Parathyroid adenoma (tissue), 2 donors: ENCODE data around the gene CLDN24.

Experiments
- H2AFZ ChIP-seq: fragments of 300-600 bp; sonication (generic); one replicate; pipeline ENCODE4 v1.7.0; 2017; ENCODE audit warnings: antibody characterized with exemption, mild to moderate bottlenecking
- H3K27ac ChIP-seq: fragments of 300-600 bp; sonication (generic); one replicate; pipeline ENCODE4 v1.7.0; 2017
- H3K27me3 ChIP-seq: fragments of 300-600 bp; sonication (generic); one replicate; pipeline ENCODE4 v1.7.0; 2017; ENCODE audit warnings: low read length; ENCODE audit not compliant: control insufficient read depth, insufficient read depth
- H3K36me3 ChIP-seq: fragments of 300-600 bp; sonication (generic); one replicate; pipeline ENCODE4 v1.7.0; 2017; ENCODE audit warnings: low read length; ENCODE audit not compliant: control insufficient read depth, insufficient read depth
- H3K4me1 ChIP-seq: fragments of 300-600 bp; sonication (generic); one replicate; pipeline ENCODE4 v1.7.0; 2017; ENCODE audit warnings: control low read depth
- H3K4me2 ChIP-seq: fragments of 300-600 bp; sonication (generic); one replicate; pipeline ENCODE4 v1.7.0; 2017; ENCODE audit warnings: low read length
- H3K4me3 ChIP-seq: fragments of 300-600 bp; sonication (generic); one replicate; pipeline ENCODE4 v1.7.0; 2017; ENCODE audit warnings: low read depth, low read length
- H3K79me2 ChIP-seq: fragments of 300-600 bp; sonication (generic); one replicate; pipeline ENCODE4 v1.7.0; 2017; ENCODE audit warnings: control low read depth
- H3K9ac ChIP-seq: fragments of 300-600 bp; sonication (generic); one replicate; pipeline ENCODE4 v1.7.0; 2017; ENCODE audit warnings: mild to moderate bottlenecking
- H3K9me3 ChIP-seq: fragments of 300-600 bp; sonication (generic); one replicate; pipeline ENCODE4 v1.7.0; 2017; ENCODE audit warnings: low read length; ENCODE audit not compliant: control insufficient read depth
- TF ChIP-seq, protein P1 (sequence below): fragments of 300-600 bp; sonication (generic); IDR thresholded peaks from one replicate; pipeline ENCODE4 v1.7.0; 2017; ENCODE audit warnings: antibody characterized with exemption, mild to moderate bottlenecking
- donor health status: primary hyperparathyroidism.

Gene CLDN24

DNA sequence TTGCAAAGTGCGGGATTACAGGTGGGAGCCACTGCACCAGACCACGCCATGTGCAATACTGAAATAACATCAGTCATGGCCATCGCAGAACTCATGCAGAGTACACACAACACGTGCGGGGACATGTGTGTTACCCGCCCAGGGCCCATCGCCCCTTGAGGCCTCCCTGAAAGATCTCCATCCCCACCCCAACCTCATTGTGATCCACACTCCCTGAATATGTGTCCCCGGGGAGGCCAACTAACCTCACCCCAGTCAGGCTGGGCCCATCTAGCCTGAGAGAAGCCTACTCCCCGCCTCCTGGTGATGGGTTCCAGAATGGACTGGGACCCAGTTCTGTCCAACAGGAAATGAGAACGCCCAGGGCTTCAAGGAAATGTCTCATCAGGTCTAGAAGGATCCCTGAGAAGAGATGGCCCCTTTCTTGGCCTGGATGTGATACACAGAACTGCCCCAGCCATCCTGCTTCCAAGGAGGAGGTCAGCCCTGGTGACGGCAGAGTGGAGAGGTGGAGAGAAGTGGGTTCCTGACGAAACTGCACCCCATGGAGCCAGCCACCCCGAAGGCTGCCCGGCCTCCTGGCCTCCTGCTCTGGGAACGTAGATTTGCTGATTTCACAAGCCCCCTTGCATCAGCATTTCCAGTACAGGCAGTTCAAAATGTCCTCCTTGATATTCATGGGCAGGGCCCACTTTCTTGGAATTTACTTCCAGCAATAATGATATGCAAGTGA lies 22.5 kb upstream of the CLDN24 start:
- Histone ChIP-seq H2AFZ (no peak overlapping the region), H3K4me1 (no peaks in the 10 kb centered on the region), H3K4me2 (no peak overlapping the region), H3K27ac (no peak overlapping the region), H3K79me2 (no peaks in the 10 kb centered on the region), H3K9ac (no peak overlapping the region), H3K4me3 (no peak overlapping the region), H3K36me3 (no peaks in the 10 kb centered on the region), H3K27me3 (no peaks in the 10 kb centered on the region), H3K9me3 (no peaks in the 10 kb centered on the region)
- TF ChIP-seq, protein P1, sequence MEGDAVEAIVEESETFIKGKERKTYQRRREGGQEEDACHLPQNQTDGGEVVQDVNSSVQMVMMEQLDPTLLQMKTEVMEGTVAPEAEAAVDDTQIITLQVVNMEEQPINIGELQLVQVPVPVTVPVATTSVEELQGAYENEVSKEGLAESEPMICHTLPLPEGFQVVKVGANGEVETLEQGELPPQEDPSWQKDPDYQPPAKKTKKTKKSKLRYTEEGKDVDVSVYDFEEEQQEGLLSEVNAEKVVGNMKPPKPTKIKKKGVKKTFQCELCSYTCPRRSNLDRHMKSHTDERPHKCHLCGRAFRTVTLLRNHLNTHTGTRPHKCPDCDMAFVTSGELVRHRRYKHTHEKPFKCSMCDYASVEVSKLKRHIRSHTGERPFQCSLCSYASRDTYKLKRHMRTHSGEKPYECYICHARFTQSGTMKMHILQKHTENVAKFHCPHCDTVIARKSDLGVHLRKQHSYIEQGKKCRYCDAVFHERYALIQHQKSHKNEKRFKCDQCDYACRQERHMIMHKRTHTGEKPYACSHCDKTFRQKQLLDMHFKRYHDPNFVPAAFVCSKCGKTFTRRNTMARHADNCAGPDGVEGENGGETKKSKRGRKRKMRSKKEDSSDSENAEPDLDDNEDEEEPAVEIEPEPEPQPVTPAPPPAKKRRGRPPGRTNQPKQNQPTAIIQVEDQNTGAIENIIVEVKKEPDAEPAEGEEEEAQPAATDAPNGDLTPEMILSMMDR: no peak

GRCh38 chr4:183343730-183344129 lies 21.5 kb upstream of the CLDN24 start:
- no peaks in the 10 kb centered on the region for H3K27me3 ChIP-seq

GRCh38 chr4:183342541-183343533 lies 20.6 kb upstream of the CLDN24 start:
- H3K4me3 ChIP-seq: no peak overlapping the region
- H3K27ac ChIP-seq: no peak overlapping the region
- TF ChIP-seq, protein P1: no peak
- no peak overlapping the region for H3K9ac ChIP-seq
- no peak overlapping the region for H2AFZ ChIP-seq
- no peak overlapping the region for H3K4me2 ChIP-seq
- no peaks in the 10 kb centered on the region for H3K9me3 ChIP-seq
- H3K4me1 ChIP-seq: no peaks in the 10 kb centered on the region
- no peaks in the 10 kb centered on the region for H3K27me3 ChIP-seq
- H3K36me3 ChIP-seq: no peaks in the 10 kb centered on the region
- H3K79me2 ChIP-seq: no peaks in the 10 kb centered on the region

More at GRCh38 chr4:183343730-183344129, 21.5 kb upstream of the CLDN24 start:
- Histone ChIP-seq H3K79me2 (no peaks in the 10 kb centered on the region), H3K4me1 (no peaks in the 10 kb centered on the region), H2AFZ (no peak overlapping the region), H3K27ac (no peak overlapping the region), H3K36me3 (no peaks in the 10 kb centered on the region), H3K9ac (no peak overlapping the region), H3K4me3 (no peak overlapping the region), H3K9me3 (no peaks in the 10 kb centered on the region), H3K4me2 (no peak overlapping the region)
- TF ChIP-seq, protein P1: no peak

DNA sequence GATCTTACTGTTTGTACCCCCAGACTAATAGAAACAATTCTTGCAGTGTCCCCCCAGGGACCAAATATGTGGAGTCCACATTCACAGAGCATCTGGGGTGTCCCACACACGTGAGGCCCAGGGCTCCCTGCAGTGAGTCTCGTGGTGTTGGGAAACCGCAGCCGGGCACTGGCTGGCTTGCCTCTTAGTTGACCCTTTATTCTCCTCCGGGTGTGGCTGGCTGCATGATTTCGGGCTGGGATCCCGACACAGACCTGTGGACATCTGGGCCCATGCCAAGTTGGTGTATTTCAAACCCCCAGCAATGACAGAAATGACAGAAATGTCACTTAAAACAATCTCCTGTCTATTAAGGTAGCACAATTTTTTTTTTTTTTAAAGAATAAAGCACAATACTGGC lies 15.6 kb upstream of the CLDN24 start:
- H3K79me2 ChIP-seq: no peaks in the 10 kb centered on the region
- H2AFZ ChIP-seq: no peak overlapping the region
- H3K9me3 ChIP-seq: no peaks in the 10 kb centered on the region
- no peaks in the 10 kb centered on the region for H3K36me3 ChIP-seq
- no peak overlapping the region for H3K9ac ChIP-seq
- H3K4me1 ChIP-seq: peaks cover 7% of the 10 kb centered on the region
- H3K27ac ChIP-seq: no peak overlapping the region
- H3K27me3 ChIP-seq: no peaks in the 10 kb centered on the region
- no peak overlapping the region for H3K4me2 ChIP-seq
- TF ChIP-seq, protein P1: no peak
- no peak overlapping the region for H3K4me3 ChIP-seq
